GM11168 (cell line): Measurements from ENCODE around the gene CCDC27.

Experiments used
- in situ Hi-C: fragments of 300-500 bp; cut with MboI; formaldehyde crosslinking; loops from one replicate; pipeline ENCODE4 v1.12.0; 2022; ENCODE audit warnings: low sequenced_read_pairs; ENCODE audit not compliant: unreplicated experiment

CCDC27 gene

GRCh38 chr1:3748316-3748900, 3.8 kb upstream of the CCDC27 start:
- in situ Hi-C loops, result loop anchor here (10.0 kb wide), 1 partner anchor 124 kb away; the partner anchor contains the start of gene TPRG1L

GRCh38 chr1:3749512-3749911, 2.7 kb upstream of the CCDC27 start:
- in situ Hi-C loops, result loop anchor here (10.0 kb wide), 1 partner anchor 125 kb away; the partner anchor contains the start of gene TPRG1L

GRCh38 chr1:3750741-3751140, 1.5 kb upstream of the CCDC27 start:
- in situ Hi-C loops, result no loop called here

GRCh38 chr1:3753656-3754454, 1.6 kb downstream of the CCDC27 start:
- in situ Hi-C loops, result no loop called here

- in situ Hi-C loops, result no loop called here
Measured at GRCh38 chr1:3756394-3756793, 4.1 kb downstream of the CCDC27 start.

GRCh38 chr1:3759164-3759563, 6.9 kb downstream of the CCDC27 start:
- in situ Hi-C loops, result no loop called here

- in situ Hi-C loops, result no loop called here
Measured at GRCh38 chr1:3759796-3760195, 7.5 kb downstream of the CCDC27 start.

- in situ Hi-C loops, result no loop called here
Measured at GRCh38 chr1:3761296-3762010, 9.2 kb downstream of the CCDC27 start.

GRCh38 chr1:3762151-3762872, 10.1 kb downstream of the CCDC27 start:
- in situ Hi-C loops, result no loop called here

- in situ Hi-C loops, result no loop called here
Measured at GRCh38 chr1:3762873-3763228, 10.6 kb downstream of the CCDC27 start.

GRCh38 chr1:3763351-3764125, 11.3 kb downstream of the CCDC27 start:
- in situ Hi-C loops, result no loop called here

GRCh38 chr1:3767328-3767925, 15.2 kb downstream of the CCDC27 start:
- in situ Hi-C loops, result no loop called here

- in situ Hi-C loops, result no loop called here
Measured at GRCh38 chr1:3768811-3769390, 16.7 kb downstream of the CCDC27 start.

- in situ Hi-C loops, result no loop called here
Measured at GRCh38 chr1:3770047-3770765, 18.0 kb downstream of the CCDC27 start.

- in situ Hi-C loops, result no loop called here
Measured at GRCh38 chr1:3771108-3772026, 19.1 kb downstream of the CCDC27 start.

- in situ Hi-C loops, result no loop called here
Measured at GRCh38 chr1:3772027-3772714, 19.9 kb downstream of the CCDC27 start.
